HCT116 (cell line): Measurements from ENCODE around the gene ALDOA. TPM values are rescaled to one million over a fixed set of nuclear protein-coding genes. Genes with fewer than 3 reads are reported as not detected.

Source experiments
- ATAC-seq: fragments of 200-7000 bp; cut with Tn5 transposase; 2 replicates; pipeline ENCODE4 v1.9.1; 2020; ENCODE audit warnings: mild to moderate bottlenecking, moderate library complexity
- BruUV-seq: library from RNA; stranded (reverse); fragments of 400-500 nt; replicated peaks from 2 replicates; lab custom pipeline; 2021; lab: Mats Ljungman, UMichigan
- CTCF ChIA-PET: fragments of 300-600 bp; sonication (Branson Sonifier 250); formaldehyde crosslinking; loops from one replicate; lab custom pipeline; 2021; ENCODE audit warnings: antibody characterized with exemption; lab: Charles Lee
- POLR2A ChIA-PET: fragments of 300-600, 350-600 bp; sonication (Branson Sonifier 250); formaldehyde crosslinking; loops from one replicate; lab custom pipeline; 2021; ENCODE audit warnings: antibody characterized with exemption; lab: Charles Lee
- RAD21 ChIA-PET, 2 experiments: fragments of 300-600 bp; sonication (Branson Sonifier 250); formaldehyde crosslinking; loops; one replicate each; lab custom pipeline; 2023; ENCODE audit warnings: low total read pairs in 2 of 2; ENCODE audit not compliant: uncharacterized antibody in 2 of 2, unreplicated experiment in 2 of 2, low non-redundant PET in 1 of 2; lab: Charles Lee
- DNase-seq: peaks from one replicate; pipeline ENCODE4 v3.0.0-alpha.2; 2010; ENCODE audit warnings: low read depth, low spot score
- H2AFZ ChIP-seq: fragments of 200-600 bp; shearing (Covaris generic), sonication (generic); 2 replicates; pipeline ENCODE4 v1.6.1; 2017; ENCODE audit warnings: low read depth, mixed run types, mixed read lengths, antibody characterized with exemption, low read length; ENCODE audit not compliant: poor library complexity, severe bottlenecking
- H3K27ac ChIP-seq: 2 replicates; pipeline ENCODE4 v1.5.1; 2012; ENCODE audit warnings: low read depth, low read length
- H3K27me3 ChIP-seq: fragments of 200-600 bp; sonication (generic); 2 replicates; pipeline ENCODE4 v1.6.1; 2016; ENCODE audit warnings: mixed run types, low read length, mixed read lengths; ENCODE audit not compliant: insufficient read depth
- H3K36me3 ChIP-seq, 2 experiments: fragments of 200-500 bp in 1 of 2; fragments of 200-600 bp in 1 of 2; sonication (Bioruptor generic) in 1 of 2; sonication (generic) in 1 of 2; 2 replicates each; pipeline versions ENCODE4 v1.5.1 to v1.6.1; 2014 to 2016; ENCODE audit warnings: low read length in 2 of 2, inconsistent platforms in 1 of 2, mixed read lengths in 1 of 2, mixed run types in 1 of 2; ENCODE audit not compliant: insufficient read depth in 2 of 2, control insufficient read depth in 1 of 2
- H3K4me1 ChIP-seq, 2 experiments: fragments of 200-600 bp in 1 of 2; sonication (generic) in 1 of 2; 2 replicates each; pipeline versions ENCODE4 v1.5.1 to v1.6.1; 2012 to 2017; ENCODE audit warnings: low read length in 2 of 2, inconsistent platforms in 1 of 2, mild to moderate bottlenecking in 1 of 2, mixed read lengths in 1 of 2, mixed run types in 1 of 2, moderate library complexity in 1 of 2; ENCODE audit not compliant: insufficient read depth in 2 of 2, control insufficient read depth in 1 of 2
- H3K4me2 ChIP-seq: fragments of 200-600 bp; sonication (generic); 2 replicates; pipeline ENCODE4 v1.6.1; 2017; ENCODE audit warnings: mixed run types, low read length, mixed read lengths
- H3K4me3 ChIP-seq, 2 experiments: fragments of 200-600 bp in 1 of 2; sonication (generic) in 1 of 2; replicated peaks in 1 of 2; 2 replicates each; pipeline ENCODE4 v1.5.1; 2011 to 2016; ENCODE audit warnings: low read length in 2 of 2, control low read depth in 1 of 2, low read depth in 1 of 2, mild to moderate bottlenecking in 1 of 2, mixed read lengths in 1 of 2, mixed run types in 1 of 2
- H3K79me2 ChIP-seq: fragments of 200-600 bp; sonication (generic); 2 replicates; pipeline ENCODE4 v1.6.1; 2017; ENCODE audit warnings: mild to moderate bottlenecking, mixed run types, low read length, moderate library complexity, mixed read lengths; ENCODE audit not compliant: insufficient read depth
- H3K9ac ChIP-seq: fragments of 200-600 bp; sonication (generic); 2 replicates; pipeline ENCODE4 v1.6.1; 2016; ENCODE audit warnings: low read length, mixed read lengths
- H3K9me2 ChIP-seq: fragments of 200-600 bp; sonication (generic), shearing (Covaris generic); 2 replicates; pipeline ENCODE4 v1.6.1; 2017; ENCODE audit warnings: mixed run types, mild to moderate bottlenecking, moderate library complexity; ENCODE audit not compliant: insufficient read depth
- H3K9me3 ChIP-seq, 2 experiments: fragments of 200-500 bp in 1 of 2; fragments of 200-600 bp in 1 of 2; sonication (Bioruptor generic) in 1 of 2; sonication (generic) in 1 of 2; 2 replicates each; pipeline ENCODE4 v1.6.1; 2014 to 2017; ENCODE audit warnings: low read length in 2 of 2, mixed read lengths in 2 of 2, inconsistent platforms in 1 of 2, low read depth in 1 of 2, mild to moderate bottlenecking in 1 of 2, mixed run types in 1 of 2, moderate library complexity in 1 of 2; ENCODE audit not compliant: control insufficient read depth in 1 of 2, insufficient read depth in 1 of 2
- H4K20me1 ChIP-seq: fragments of 200-600 bp; sonication (generic), shearing (Covaris generic); 2 replicates; pipeline ENCODE4 v1.6.1; 2017; ENCODE audit warnings: mixed run types, mild to moderate bottlenecking, moderate library complexity; ENCODE audit not compliant: insufficient read depth
- ATF3 ChIP-seq: IDR thresholded peaks from 2 replicates; pipeline ENCODE4 v1.6.1; 2012
- CBX3 ChIP-seq: IDR thresholded peaks from 2 replicates; pipeline ENCODE4 v1.6.1; 2012; ENCODE audit warnings: low read depth
- EZH2 ChIP-seq: fragments of 200-600 bp; sonication (generic); IDR thresholded peaks from 2 replicates; pipeline ENCODE4 v1.6.1; 2017; ENCODE audit warnings: antibody characterized with exemption, mixed run types
- POLR2A ChIP-seq: IDR thresholded peaks from 2 replicates; pipeline ENCODE4 v1.7.0; 2011; ENCODE audit warnings: borderline replicate concordance; ENCODE audit not compliant: insufficient read depth, insufficient read length; ENCODE audit errors: extremely low read depth
- SRF ChIP-seq: IDR thresholded peaks from 2 replicates; pipeline ENCODE4 v1.6.1; 2012; ENCODE audit warnings: low read depth
- ZBTB33 ChIP-seq: IDR thresholded peaks from 2 replicates; pipeline ENCODE4 v1.6.1; 2011; ENCODE audit warnings: mild to moderate bottlenecking, low read length, moderate library complexity; ENCODE audit not compliant: insufficient replicate concordance; ENCODE audit errors: extremely low read depth
- intact Hi-C: fragments of 100-400 bp; cut with micrococcal nuclease; formaldehyde crosslinking; loops from 2 replicates; pipeline ENCODE4 v1.10.0; 2022
- total RNA-seq: library from RNA; stranded (reverse); gene quantifications from one replicate; pipeline ENCODE4 v1.2.1, GENCODE V29; 2021; ENCODE audit not compliant: unreplicated experiment

The ALDOA gene
- total RNA-seq, 1 experiment from 2014 or later: 2,423 TPM

GRCh38 chr16:30110661-30111060, 45.1 kb downstream of the ALDOA start:
- Histone ChIP-seq H4K20me1 (no peaks in the 10 kb centered on the region), H3K4me3 (no peak overlapping the region), H2AFZ (no peak overlapping the region), H3K4me2 (no peak overlapping the region), H3K79me2 (no peaks in the 10 kb centered on the region)
- ChIA-PET CTCF (interaction anchor here (3.8 kb wide), 1 partner anchor 18 kb away, joined by 48 read pairs; the partner anchor contains the start of gene TBX6), RAD21 (no interaction called here)
- intact Hi-C loops: no loop called here
- TF ChIP-seq ZBTB33 (no peak), ATF3 (no peak), EZH2 (no peak), SRF (no peak), POLR2A (no peak), CBX3 (no peak)
- TF ChIP-seq, all 23 proteins: peak for 0
- Histone ChIP-seq H3K27ac (no peak overlapping the region), H3K36me3 (no peaks in the 10 kb centered on the region), H3K9me3 (no peaks in the 10 kb centered on the region), H3K9me2 (no peaks in the 10 kb centered on the region), H3K9ac (no peak overlapping the region), H3K4me1 (peaks cover 15 to 43% of the 10 kb centered on the region in 2 experiments), H3K27me3 (no peaks in the 10 kb centered on the region)
- no TSS peak for BruUV-seq
- POLR2A ChIA-PET: no interaction called here
- ATAC-seq (no peak), DNase-seq (no peak)
